ENCODE data around the gene SNED1. TPM values are rescaled to one million over a fixed set of nuclear protein-coding genes. Genes with fewer than 3 reads are reported as not detected.

The SNED1 gene
- total and polyA plus RNA-seq, 2 donors (not counting 1 experiment from before 2014, with no cell fraction given) = 27.2 to 39.5 TPM

DNA sequence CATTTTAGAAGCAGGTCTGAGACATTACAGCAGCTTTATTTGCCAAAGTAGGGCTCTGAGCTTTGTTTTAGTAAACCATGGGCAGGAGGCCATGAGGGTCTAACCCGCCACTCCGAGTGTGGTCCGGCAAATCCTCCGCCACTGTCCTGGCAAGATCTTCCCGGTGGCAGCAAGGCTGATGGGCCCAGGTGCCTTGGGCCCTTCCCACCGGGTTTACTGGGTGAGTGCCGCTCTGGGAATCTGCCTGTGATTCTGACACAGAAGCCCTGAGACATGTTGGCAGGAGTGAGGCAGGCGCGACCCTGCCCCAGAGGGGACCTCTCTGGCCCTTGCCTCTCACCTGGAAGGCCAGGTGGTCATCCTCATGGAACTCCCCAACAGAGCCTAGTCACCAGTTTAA lies 73.7 kb downstream of the SNED1 start:
- no peak overlapping the region for H3K9ac ChIP-seq (ENCODE audit: insufficient read depth, low read length)
- H3K27me3 ChIP-seq (ENCODE audit: control insufficient read depth, insufficient read depth, low read length) = no peaks in the 10 kb centered on the region
- peaks cover 14% of the 10 kb centered on the region for H3K36me3 ChIP-seq (ENCODE audit: control insufficient read depth, insufficient read depth, low read length)
- H3K9me3 ChIP-seq (ENCODE audit: control insufficient read depth, insufficient read depth, low read depth, low read length) = no peaks in the 10 kb centered on the region
- H3K4me3 ChIP-seq (replicated peaks in 1 of 4; ENCODE audit: control extremely low read depth in 1 of 4, insufficient read depth in 1 of 4, low read depth in 3 of 4, low read length in 4 of 4) = no peak overlapping the region
- H3K4me2 ChIP-seq (ENCODE audit: extremely low read depth, insufficient read depth, low read length) = no peak overlapping the region
- TF ChIP-seq EZH2 (IDR thresholded peaks at IDR 0.05; ENCODE audit: low read length, missing control alignments) = no peak
- TF ChIP-seq, protein P1, sequence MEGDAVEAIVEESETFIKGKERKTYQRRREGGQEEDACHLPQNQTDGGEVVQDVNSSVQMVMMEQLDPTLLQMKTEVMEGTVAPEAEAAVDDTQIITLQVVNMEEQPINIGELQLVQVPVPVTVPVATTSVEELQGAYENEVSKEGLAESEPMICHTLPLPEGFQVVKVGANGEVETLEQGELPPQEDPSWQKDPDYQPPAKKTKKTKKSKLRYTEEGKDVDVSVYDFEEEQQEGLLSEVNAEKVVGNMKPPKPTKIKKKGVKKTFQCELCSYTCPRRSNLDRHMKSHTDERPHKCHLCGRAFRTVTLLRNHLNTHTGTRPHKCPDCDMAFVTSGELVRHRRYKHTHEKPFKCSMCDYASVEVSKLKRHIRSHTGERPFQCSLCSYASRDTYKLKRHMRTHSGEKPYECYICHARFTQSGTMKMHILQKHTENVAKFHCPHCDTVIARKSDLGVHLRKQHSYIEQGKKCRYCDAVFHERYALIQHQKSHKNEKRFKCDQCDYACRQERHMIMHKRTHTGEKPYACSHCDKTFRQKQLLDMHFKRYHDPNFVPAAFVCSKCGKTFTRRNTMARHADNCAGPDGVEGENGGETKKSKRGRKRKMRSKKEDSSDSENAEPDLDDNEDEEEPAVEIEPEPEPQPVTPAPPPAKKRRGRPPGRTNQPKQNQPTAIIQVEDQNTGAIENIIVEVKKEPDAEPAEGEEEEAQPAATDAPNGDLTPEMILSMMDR (conservative IDR thresholded peaks at IDR 0.05 in 1 of 2, IDR thresholded peaks at IDR 0.05 in 1 of 2; ENCODE audit: low read depth in 1 of 2, low read length in 2 of 2) = no peak
- no peak for DNase-seq (ENCODE audit: low read depth in 2 of 2)
- H4K20me1 ChIP-seq (ENCODE audit: control insufficient read depth, extremely low read depth, insufficient read depth, low read length) = no peaks in the 10 kb centered on the region
- no peak overlapping the region for H3K27ac ChIP-seq (ENCODE audit: insufficient read depth, low read length)
- no peaks in the 10 kb centered on the region for H3K4me1 ChIP-seq (ENCODE audit: control insufficient read depth, extremely low read depth, insufficient read depth, low read length)
- no peak overlapping the region for H2AFZ ChIP-seq (ENCODE audit: low read length)
- no peaks in the 10 kb centered on the region for H3K79me2 ChIP-seq (ENCODE audit: control insufficient read depth, insufficient read depth, low read length)

DNA sequence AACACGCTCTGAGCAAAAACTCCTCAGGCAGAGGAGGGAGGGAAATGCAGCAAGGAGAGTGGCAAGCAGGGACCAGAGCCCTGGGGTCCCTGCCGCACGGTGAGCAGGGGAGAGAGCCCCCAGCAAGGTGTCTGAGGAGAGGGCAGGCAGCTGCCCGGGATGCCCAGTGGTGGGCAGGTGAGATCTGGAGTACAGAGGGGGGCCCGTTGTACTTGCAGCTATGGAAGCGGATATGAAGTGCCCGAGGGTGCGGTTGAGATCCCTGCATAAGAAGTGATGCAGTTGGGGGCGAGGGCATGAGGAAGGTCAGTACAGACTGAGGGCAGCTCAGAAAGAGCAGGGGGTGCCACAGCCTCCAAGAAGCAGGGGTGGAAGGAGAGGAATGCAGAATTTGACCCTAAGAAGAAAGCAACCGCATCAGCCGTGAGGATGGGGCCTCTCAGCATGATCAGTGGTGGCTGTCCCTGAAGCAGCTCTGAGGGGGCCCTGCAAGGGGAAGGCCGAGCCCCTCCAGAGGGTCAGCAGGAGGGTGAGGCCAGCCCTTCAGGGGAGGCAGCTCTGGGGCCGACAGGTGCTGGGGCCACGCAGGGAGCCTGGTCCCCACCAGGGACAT lies 74.2 kb downstream of the SNED1 start:
- Histone ChIP-seq H4K20me1 (ENCODE audit: control insufficient read depth, extremely low read depth, insufficient read depth, low read length) (no peaks in the 10 kb centered on the region), H3K4me3 (replicated peaks in 1 of 4; ENCODE audit: control extremely low read depth in 1 of 4, insufficient read depth in 1 of 4, low read depth in 3 of 4, low read length in 4 of 4) (no peak overlapping the region), H3K4me2 (ENCODE audit: extremely low read depth, insufficient read depth, low read length) (no peak overlapping the region), H3K27me3 (ENCODE audit: control insufficient read depth, insufficient read depth, low read length) (no peaks in the 10 kb centered on the region), H3K79me2 (ENCODE audit: control insufficient read depth, insufficient read depth, low read length) (no peaks in the 10 kb centered on the region), H3K36me3 (ENCODE audit: control insufficient read depth, insufficient read depth, low read length) (peaks cover 14% of the 10 kb centered on the region), H3K27ac (ENCODE audit: insufficient read depth, low read length) (no peak overlapping the region), H3K9ac (ENCODE audit: insufficient read depth, low read length) (no peak overlapping the region), H3K9me3 (ENCODE audit: control insufficient read depth, insufficient read depth, low read depth, low read length) (no peaks in the 10 kb centered on the region), H2AFZ (ENCODE audit: low read length) (no peak overlapping the region), H3K4me1 (ENCODE audit: control insufficient read depth, extremely low read depth, insufficient read depth, low read length) (no peaks in the 10 kb centered on the region)
- TF ChIP-seq EZH2 (IDR thresholded peaks at IDR 0.05; ENCODE audit: low read length, missing control alignments) = no peak
- TF ChIP-seq, protein P1 (conservative IDR thresholded peaks at IDR 0.05 in 1 of 2, IDR thresholded peaks at IDR 0.05 in 1 of 2; ENCODE audit: low read depth in 1 of 2, low read length in 2 of 2) = no peak
- no peak for DNase-seq (ENCODE audit: low read depth in 2 of 2)

DNA sequence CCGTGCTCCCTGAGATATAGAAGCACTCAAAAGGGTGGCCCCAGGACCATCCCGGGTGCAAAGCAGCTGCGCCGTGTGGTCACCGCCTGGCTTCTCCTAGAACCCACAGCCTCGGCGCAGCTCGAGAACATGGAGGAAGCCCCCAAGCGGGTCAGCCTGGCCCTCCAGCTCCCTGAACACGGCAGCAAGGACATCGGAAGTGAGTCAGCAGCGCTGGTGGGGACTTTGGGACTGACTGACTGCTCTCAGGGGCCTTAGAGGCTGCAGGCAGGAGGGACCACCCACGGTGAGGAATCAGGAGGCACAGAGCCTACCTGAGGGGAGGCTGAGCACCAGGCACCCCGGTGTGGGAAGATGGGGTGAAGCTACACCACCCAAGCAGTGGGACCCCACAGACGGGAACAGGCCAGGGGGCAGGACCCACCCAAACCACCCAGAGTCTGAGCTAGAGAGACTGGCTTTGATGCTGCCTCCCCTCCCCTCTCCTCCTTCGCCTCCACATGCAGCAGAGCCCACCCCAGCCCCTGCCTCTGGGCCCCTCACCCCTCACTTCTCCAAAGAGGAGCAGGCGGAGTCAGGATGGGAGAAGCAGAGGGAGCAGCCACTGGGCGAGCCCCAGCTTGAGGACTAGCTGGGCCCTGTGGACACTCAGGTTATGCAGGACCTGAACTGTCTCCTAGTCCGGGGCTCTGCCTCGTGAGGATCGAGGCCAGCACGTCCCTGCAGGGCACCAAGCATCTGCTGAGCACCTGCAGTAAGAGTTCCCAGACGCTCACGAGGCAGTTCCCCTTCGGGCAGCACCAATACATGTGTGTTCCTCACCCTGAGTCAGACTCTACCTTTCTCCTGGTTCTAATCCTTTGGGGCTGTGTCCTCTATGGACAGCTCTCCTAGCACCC lies 75.0 kb downstream of the SNED1 start:
- H3K9me3 ChIP-seq (ENCODE audit: control insufficient read depth, insufficient read depth, low read depth, low read length) = no peaks in the 10 kb centered on the region
- no peak overlapping the region for H2AFZ ChIP-seq (ENCODE audit: low read length)
- no peaks in the 10 kb centered on the region for H3K79me2 ChIP-seq (ENCODE audit: control insufficient read depth, insufficient read depth, low read length)
- H3K36me3 ChIP-seq (ENCODE audit: control insufficient read depth, insufficient read depth, low read length) = peaks cover 14% of the 10 kb centered on the region
- no peaks in the 10 kb centered on the region for H3K27me3 ChIP-seq (ENCODE audit: control insufficient read depth, insufficient read depth, low read length)
- no peak for TF ChIP-seq EZH2 (IDR thresholded peaks at IDR 0.05; ENCODE audit: low read length, missing control alignments)
- TF ChIP-seq, protein P1 (conservative IDR thresholded peaks at IDR 0.05 in 1 of 2, IDR thresholded peaks at IDR 0.05 in 1 of 2; ENCODE audit: low read depth in 1 of 2, low read length in 2 of 2) = no peak
- H3K27ac ChIP-seq (ENCODE audit: insufficient read depth, low read length) = no peak overlapping the region
- DNase-seq (ENCODE audit: low read depth in 2 of 2) = no peak
- H3K4me2 ChIP-seq (ENCODE audit: extremely low read depth, insufficient read depth, low read length) = no peak overlapping the region
- H3K4me3 ChIP-seq (replicated peaks in 1 of 4; ENCODE audit: control extremely low read depth in 1 of 4, insufficient read depth in 1 of 4, low read depth in 3 of 4, low read length in 4 of 4) = no peak overlapping the region
- no peak overlapping the region for H3K9ac ChIP-seq (ENCODE audit: insufficient read depth, low read length)
- no peaks in the 10 kb centered on the region for H4K20me1 ChIP-seq (ENCODE audit: control insufficient read depth, extremely low read depth, insufficient read depth, low read length)
- no peaks in the 10 kb centered on the region for H3K4me1 ChIP-seq (ENCODE audit: control insufficient read depth, extremely low read depth, insufficient read depth, low read length)
